Thyroid gland (tissue), 4 donors: ENCODE measurements around the gene STAP2.
"Not testable (repeated sequence)": the region's sequence is repeated elsewhere in the genome, so short reads cannot be mapped to it uniquely, and the experiment has no call there.

ENCODE experiments used
- CTCF ChIP-seq, 6 experiments: fragments of 200-600 bp in 3 of 6; fragments of 450-650 bp in 3 of 6; sonication (generic) in 3 of 6; IDR thresholded peaks; one replicate each; pipeline ENCODE4 v1.5.1; 2016 to 2019; ENCODE audit warnings: antibody characterized with exemption in 6 of 6, mild to moderate bottlenecking in 2 of 6, inconsistent platforms in 1 of 6, moderate library complexity in 1 of 6
- POLR2A ChIP-seq, 2 donors: fragments of 450-650 bp; IDR thresholded peaks; one replicate each; pipeline ENCODE4 v1.6.1; 2017; ENCODE audit warnings: antibody characterized with exemption in 2 of 2, mild to moderate bottlenecking in 2 of 2, moderate library complexity in 1 of 2

DNA sequence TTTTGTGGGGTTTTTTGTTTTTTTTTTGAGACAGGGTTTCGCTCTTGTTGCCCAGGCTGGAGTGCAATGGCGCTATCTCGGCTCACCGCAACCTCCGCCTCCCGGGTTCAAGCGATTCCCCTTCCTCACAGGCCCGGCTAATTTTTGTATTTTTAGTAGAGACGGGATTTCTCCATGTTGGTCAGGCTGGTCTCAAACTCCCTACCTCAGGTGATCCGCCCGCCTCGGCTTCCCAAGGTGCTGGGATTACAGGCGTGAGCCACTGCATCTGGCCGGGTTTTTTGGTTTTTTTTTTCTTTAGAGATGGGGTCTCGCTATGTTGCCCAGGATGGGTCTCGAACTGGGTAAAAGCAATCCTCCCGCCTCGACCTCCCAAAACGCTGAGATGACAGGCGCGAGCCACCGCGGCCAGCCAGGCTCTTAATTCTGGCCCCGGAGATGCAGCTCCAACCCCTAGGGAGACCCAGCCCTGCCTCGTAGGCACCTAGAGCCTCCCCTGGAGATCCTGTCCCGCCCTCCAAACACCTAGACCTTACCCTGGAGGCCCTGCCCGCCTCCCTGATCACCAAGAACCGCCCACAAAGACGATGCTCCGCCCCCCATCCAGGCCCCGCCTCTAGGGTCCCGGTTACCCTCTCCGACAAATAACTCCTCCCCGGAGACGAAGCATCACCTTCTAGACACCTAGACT lies 9.5 kb downstream of the STAP2 start:
- TF ChIP-seq CTCF, POLR2A (IDR thresholded peaks at IDR 0.05): not testable (repeated sequence)
